ENCODE results near the gene TNS1. TPM values are rescaled to one million over a fixed set of nuclear protein-coding genes. Genes with fewer than 3 reads are reported as not detected.

The TNS1 gene
- total RNA-seq, 1 donor from 2014 or later: 11.6 TPM

DNA sequence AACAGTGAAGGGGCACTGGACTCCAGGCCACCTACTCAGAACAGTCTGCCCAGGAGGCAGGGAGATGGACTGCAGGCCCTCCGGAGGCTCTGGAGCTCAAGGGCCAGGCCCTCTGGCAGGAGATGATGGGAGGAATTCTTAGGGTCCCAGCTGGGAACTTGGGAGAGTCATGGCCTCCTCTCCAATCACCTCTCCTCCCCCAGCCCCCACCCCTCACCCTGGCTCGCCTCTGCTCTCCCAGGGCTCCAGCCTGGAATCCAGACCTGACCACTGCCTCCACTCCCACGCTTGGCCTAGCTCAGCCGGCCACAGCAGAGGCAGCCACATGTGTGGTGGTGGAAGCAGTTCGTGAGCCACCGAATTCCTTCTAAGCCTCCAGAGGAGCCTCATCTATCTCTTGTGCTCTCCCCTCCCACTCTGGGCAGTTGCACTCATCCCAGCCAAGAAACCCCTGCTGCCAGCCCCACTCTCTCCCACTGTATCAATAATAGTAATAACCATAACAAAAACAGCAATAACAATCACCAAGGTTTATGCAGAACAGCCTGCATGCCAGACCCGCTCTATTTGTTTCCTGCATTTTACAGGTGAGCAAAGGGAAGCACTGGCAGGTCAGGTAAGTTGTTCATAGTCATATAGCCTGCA lies 67.4 kb downstream of the TNS1 start:
- TF ChIP-seq, protein P1, sequence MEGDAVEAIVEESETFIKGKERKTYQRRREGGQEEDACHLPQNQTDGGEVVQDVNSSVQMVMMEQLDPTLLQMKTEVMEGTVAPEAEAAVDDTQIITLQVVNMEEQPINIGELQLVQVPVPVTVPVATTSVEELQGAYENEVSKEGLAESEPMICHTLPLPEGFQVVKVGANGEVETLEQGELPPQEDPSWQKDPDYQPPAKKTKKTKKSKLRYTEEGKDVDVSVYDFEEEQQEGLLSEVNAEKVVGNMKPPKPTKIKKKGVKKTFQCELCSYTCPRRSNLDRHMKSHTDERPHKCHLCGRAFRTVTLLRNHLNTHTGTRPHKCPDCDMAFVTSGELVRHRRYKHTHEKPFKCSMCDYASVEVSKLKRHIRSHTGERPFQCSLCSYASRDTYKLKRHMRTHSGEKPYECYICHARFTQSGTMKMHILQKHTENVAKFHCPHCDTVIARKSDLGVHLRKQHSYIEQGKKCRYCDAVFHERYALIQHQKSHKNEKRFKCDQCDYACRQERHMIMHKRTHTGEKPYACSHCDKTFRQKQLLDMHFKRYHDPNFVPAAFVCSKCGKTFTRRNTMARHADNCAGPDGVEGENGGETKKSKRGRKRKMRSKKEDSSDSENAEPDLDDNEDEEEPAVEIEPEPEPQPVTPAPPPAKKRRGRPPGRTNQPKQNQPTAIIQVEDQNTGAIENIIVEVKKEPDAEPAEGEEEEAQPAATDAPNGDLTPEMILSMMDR (IDR thresholded peaks at IDR 0.05; ENCODE audit: unreplicated experiment): no peak
- H3K4me1 Mint-ChIP-seq (ENCODE audit: unreplicated experiment): peaks cover 30% of the 10 kb centered on the region
- peak overlapping the region; percentile 52 for H3K27ac Mint-ChIP-seq (ENCODE audit: unreplicated experiment)
- no peak for DNase-seq (ENCODE audit: low spot score)
- no peak overlapping the region for H3K4me3 Mint-ChIP-seq (ENCODE audit: unreplicated experiment)
- H3K36me3 Mint-ChIP-seq (ENCODE audit: low read depth, unreplicated experiment): no peaks in the 10 kb centered on the region
- peaks cover 7% of the 10 kb centered on the region for H3K27me3 Mint-ChIP-seq (ENCODE audit: unreplicated experiment)
- H3K9me3 Mint-ChIP-seq (ENCODE audit: unreplicated experiment): no peaks in the 10 kb centered on the region

- TF ChIP-seq, protein P1 (IDR thresholded peaks at IDR 0.05; ENCODE audit: unreplicated experiment): no peak
- no peaks in the 10 kb centered on the region for H3K9me3 Mint-ChIP-seq (ENCODE audit: unreplicated experiment)
- no peak for DNase-seq (ENCODE audit: low spot score)
- H3K4me1 Mint-ChIP-seq (ENCODE audit: unreplicated experiment): peaks cover 36% of the 10 kb centered on the region
- no peaks in the 10 kb centered on the region for H3K36me3 Mint-ChIP-seq (ENCODE audit: low read depth, unreplicated experiment)
- peak overlapping the region; percentile 52 for H3K27ac Mint-ChIP-seq (ENCODE audit: unreplicated experiment)
- no peak overlapping the region for H3K4me3 Mint-ChIP-seq (ENCODE audit: unreplicated experiment)
- H3K27me3 Mint-ChIP-seq (ENCODE audit: unreplicated experiment): peaks cover 7% of the 10 kb centered on the region
Measured at GRCh38 chr2:217934321-217935131, 68.3 kb downstream of the TNS1 start.

DNA sequence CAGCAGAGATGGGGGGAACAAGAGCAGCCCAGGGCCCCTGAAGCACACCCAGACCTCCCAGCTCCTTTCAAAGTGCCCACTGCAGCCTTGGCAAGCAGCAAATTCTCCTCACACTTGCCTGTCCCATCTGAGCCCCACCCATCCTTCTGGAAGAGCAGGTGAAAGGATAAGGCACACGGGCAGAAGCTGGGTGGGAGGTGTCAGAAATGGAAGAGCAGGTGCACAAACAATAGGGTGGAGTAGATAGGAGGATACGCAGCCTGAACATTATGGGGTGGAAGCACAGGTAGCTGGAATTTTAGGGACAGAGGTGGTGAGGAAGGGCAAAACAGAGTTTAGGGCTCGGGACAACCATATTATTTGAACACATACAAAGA lies 69.2 kb downstream of the TNS1 start:
- TF ChIP-seq, protein P1 (IDR thresholded peaks at IDR 0.05; ENCODE audit: unreplicated experiment): no peak
- no peaks in the 10 kb centered on the region for H3K36me3 Mint-ChIP-seq (ENCODE audit: low read depth, unreplicated experiment)

DNA sequence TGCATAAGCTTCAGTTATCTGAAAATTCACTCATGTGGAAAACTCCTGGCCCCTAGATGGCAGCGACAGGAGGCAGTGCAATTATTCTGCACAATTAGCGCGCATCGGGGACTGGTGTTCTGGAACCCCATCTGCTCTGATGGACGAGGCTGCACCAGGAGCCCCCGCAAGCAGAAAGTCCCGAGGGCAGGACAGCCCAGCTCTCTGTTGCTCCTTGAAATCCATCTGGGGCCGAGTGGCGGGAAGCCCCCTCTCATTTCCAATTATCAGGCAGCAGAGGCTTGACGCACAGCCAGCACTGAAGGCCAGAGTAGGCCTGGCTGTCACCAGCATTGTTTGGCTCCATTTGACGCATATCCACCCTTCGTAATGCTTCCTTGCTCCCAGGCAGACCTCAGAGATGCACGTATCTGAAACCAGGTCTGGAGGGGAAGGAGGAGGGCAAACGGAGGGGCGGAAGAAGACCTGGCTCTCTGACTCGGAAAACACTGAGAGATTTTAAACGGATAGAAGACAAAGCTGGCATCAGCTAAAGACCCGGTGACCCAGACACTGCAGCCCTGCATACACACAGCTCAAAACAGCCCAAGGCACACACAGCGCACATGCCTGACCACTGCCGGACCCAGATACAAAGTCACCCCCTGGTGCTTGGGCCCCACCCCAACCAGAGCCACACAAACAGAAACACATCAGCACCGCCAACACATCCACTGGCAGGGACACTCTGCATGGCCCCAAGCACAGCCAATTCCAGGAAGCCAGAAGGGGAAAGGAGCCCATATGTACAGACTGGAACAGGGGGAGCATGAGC lies 69.8 kb downstream of the TNS1 start:
- no peak for DNase-seq (ENCODE audit: low spot score)
- H3K9me3 Mint-ChIP-seq (ENCODE audit: unreplicated experiment): no peaks in the 10 kb centered on the region
- no peak overlapping the region for H3K4me3 Mint-ChIP-seq (ENCODE audit: unreplicated experiment)
- peaks cover 9% of the 10 kb centered on the region for H3K27me3 Mint-ChIP-seq (ENCODE audit: unreplicated experiment)
- H3K36me3 Mint-ChIP-seq (ENCODE audit: low read depth, unreplicated experiment): no peaks in the 10 kb centered on the region
- peaks cover 45% of the 10 kb centered on the region for H3K4me1 Mint-ChIP-seq (ENCODE audit: unreplicated experiment)
- TF ChIP-seq, protein P1 (IDR thresholded peaks at IDR 0.05; ENCODE audit: unreplicated experiment): no peak
- no peak overlapping the region for H3K27ac Mint-ChIP-seq (ENCODE audit: unreplicated experiment)

More for the DNA sequence above, 69.2 kb downstream of the TNS1 start:
- H3K27ac Mint-ChIP-seq (ENCODE audit: unreplicated experiment): no peak overlapping the region
- DNase-seq (ENCODE audit: low spot score): no peak
- no peak overlapping the region for H3K4me3 Mint-ChIP-seq (ENCODE audit: unreplicated experiment)
- no peaks in the 10 kb centered on the region for H3K9me3 Mint-ChIP-seq (ENCODE audit: unreplicated experiment)
- peaks cover 8% of the 10 kb centered on the region for H3K27me3 Mint-ChIP-seq (ENCODE audit: unreplicated experiment)
- H3K4me1 Mint-ChIP-seq (ENCODE audit: unreplicated experiment): peaks cover 39% of the 10 kb centered on the region

Data from endothelial cell (in vitro differentiated cells).